Activated T-helper 1 cell treated with anti-CD3 and anti-CD28 coated beads, Interleukin-12 subunit alpha, Interleukin-12 subunit beta, Interleukin-2, Interleukin-4 antibody, amounts not matched to agents 30 ng/mL and 10 ng/mL and 1 ng/mL, durations not matched to agents 14 hours and 24 hours and 36 hours (primary cell): ENCODE data around the gene GALR2. TPM values are rescaled to one million over a fixed set of nuclear protein-coding genes. Genes with fewer than 3 reads are reported as not detected.

ENCODE experiments used
- DNase-seq: peaks from one replicate; pipeline ENCODE4 v3.0.0; 2021; ENCODE audit warnings: low spot score
- H3K27ac Mint-ChIP-seq: one replicate; pipeline ENCODE4 v1.8.0; 2021; ENCODE audit warnings: mild to moderate bottlenecking, mixed read lengths
- H3K27me3 Mint-ChIP-seq: one replicate; pipeline ENCODE4 v1.8.0; 2022; ENCODE audit warnings: mild to moderate bottlenecking, moderate library complexity, mixed read lengths; ENCODE audit not compliant: insufficient read depth
- H3K36me3 Mint-ChIP-seq: one replicate; pipeline ENCODE4 v1.8.0; 2021; ENCODE audit warnings: low read depth, mixed read lengths
- H3K4me1 Mint-ChIP-seq: one replicate; pipeline ENCODE4 v1.8.0; 2021; ENCODE audit warnings: low read depth, mixed read lengths
- H3K4me3 Mint-ChIP-seq: one replicate; pipeline ENCODE4 v1.8.0; 2021; ENCODE audit warnings: mild to moderate bottlenecking, moderate library complexity, mixed read lengths
- H3K9me3 Mint-ChIP-seq: one replicate; pipeline ENCODE4 v1.8.0; 2021; ENCODE audit warnings: mixed read lengths
- intact Hi-C: fragments of 100-400 bp; cut with micrococcal nuclease; formaldehyde crosslinking; loops from one replicate; pipeline ENCODE4 v1.15.1; 2024
- total RNA-seq: library from RNA; stranded (reverse); gene quantifications from 2 replicates; pipeline ENCODE4 v1.2.3, GENCODE V29; 2022

GALR2 gene
- total RNA-seq, 1 donor from 2014 or later = 3.7 TPM

DNA sequence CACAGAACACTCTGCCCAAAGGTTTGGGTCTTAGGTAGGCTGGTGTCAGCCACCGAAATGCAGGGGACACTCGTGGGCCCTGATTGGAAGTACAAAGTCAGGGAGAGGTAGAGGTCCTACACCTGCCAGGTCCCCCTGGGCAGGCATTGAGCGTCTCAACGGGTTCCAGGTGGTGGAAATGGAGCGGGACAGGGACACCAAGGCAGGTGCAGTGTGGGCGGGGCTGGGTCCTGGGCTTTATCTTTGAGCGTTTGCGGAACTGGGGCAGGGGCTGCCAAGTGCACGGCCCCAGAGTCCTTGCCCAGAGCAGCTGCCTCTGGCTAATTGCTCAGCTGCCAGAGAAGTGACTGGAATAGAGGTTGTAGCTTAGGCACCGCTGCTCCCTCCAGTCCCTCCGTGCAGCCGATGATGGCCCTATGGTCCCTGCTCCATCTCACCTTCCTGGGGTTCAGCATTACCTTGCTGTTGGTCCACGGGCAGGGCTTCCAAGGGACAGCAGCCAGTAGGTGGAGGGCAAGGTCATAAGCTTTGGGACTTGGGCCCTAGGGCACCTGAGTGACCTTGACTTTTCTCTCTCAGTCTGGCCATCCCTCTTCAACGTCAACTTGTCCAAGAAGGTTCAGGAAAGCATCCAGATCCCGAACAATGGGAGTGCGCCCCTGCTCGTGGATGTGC is 4.4 kb downstream of the GALR2 start, which contains the start of gene ZACN:
TSS of gene ZACN (plus strand) at position 323 of the 675 bp plus-strand sequence. CDS start at position 406, 83 bp downstream.
- no peak within 1 kb of the TSS for H3K27ac Mint-ChIP-seq

DNA sequence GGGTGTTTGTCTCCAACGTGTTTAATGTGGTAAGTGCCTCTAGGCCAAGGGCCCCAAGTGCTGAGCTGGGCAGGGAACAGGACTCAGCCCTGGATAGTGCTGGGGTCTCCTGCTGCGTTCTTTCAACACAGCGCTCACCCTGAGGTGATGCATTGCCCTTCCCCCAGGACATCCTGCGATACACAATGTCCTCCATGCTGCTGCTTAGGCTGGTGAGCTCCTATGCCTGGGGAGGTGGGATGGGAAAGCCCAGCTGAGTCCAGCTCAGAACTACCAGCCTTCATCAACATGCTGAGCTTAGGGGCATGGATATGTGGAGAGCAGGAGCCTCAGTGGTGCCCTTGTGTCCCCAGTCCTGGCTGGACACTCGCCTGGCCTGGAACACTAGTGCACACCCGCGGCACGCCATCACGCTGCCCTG is 5.0 kb downstream of the GALR2 start:
- Mint-ChIP-seq H3K4me1 (peaks cover 27% of the 10 kb centered on the region), H3K36me3 (peaks cover 8% of the 10 kb centered on the region), H3K9me3 (no peaks in the 10 kb centered on the region), H3K4me3 (no peak overlapping the region), H3K27ac (no peak overlapping the region), H3K27me3 (peaks cover 42% of the 10 kb centered on the region)
- no peak for DNase-seq
- intact Hi-C loops = no loop called here

More for the DNA sequence above, 4.4 kb downstream of the GALR2 start, which contains the start of gene ZACN:
- peaks cover 3% of the 10 kb centered on the region for H3K36me3 Mint-ChIP-seq
- H3K4me1 Mint-ChIP-seq = peaks cover 27% of the 10 kb centered on the region
- no peak for DNase-seq
- intact Hi-C loops = no loop called here
- H3K4me3 Mint-ChIP-seq = no peak within 1 kb of the TSS
- H3K27me3 Mint-ChIP-seq = peaks cover 43% of the 10 kb centered on the region
- no peaks in the 10 kb centered on the region for H3K9me3 Mint-ChIP-seq

DNA sequence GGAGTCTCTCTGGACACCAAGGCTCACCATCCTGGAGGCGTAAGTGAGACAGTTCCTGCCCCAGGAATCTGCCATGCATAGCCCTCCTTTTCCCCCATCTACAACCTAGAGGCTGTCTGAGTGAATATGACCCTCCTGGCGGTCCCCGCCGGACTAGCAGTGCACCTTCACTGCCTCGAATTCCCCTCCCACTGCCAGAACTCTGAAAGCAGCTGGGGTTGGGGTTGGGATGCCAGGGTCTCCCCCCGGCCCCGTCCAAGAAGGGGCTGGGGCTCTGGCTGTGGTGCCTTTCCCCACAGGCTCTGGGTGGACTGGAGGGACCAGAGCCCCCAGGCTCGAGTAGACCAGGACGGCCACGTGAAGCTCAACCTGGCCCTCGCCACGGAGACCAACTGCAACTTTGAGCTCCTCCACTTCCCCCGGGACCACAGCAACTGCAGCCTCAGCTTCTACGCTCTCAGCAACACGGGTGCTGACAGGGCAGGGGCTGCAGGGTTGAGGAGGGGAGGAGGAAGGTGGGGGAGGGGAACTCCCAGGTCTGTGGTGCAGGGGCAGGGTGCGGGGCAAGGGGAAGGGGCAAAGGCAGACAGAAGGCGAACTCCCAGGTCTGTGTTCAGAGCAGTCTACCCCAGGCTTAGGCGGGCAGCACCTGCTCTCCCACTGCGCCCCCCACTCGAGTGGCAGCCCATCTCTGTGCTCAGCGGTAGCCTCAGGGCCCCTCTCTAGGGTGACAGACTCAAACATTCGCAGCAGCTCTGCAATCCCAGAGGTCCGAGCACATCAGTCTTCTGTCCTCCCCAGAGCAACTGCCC is 5.6 kb downstream of the GALR2 start:
- Mint-ChIP-seq H3K27me3 (peaks cover 38% of the 10 kb centered on the region), H3K27ac (no peak overlapping the region), H3K36me3 (peaks cover 8% of the 10 kb centered on the region), H3K4me3 (no peak overlapping the region), H3K4me1 (peaks cover 22% of the 10 kb centered on the region), H3K9me3 (no peaks in the 10 kb centered on the region)
- intact Hi-C loops = no loop called here
- no peak for DNase-seq

GRCh38 chr17:76080768-76081287 is 6.2 kb downstream of the GALR2 start:
- peaks cover 10% of the 10 kb centered on the region for H3K36me3 Mint-ChIP-seq
- no peak overlapping the region for H3K27ac Mint-ChIP-seq
- no peaks in the 10 kb centered on the region for H3K9me3 Mint-ChIP-seq
- no peak overlapping the region for H3K4me3 Mint-ChIP-seq
- peaks cover 16% of the 10 kb centered on the region for H3K4me1 Mint-ChIP-seq
- intact Hi-C loops = no loop called here
- peaks cover 32% of the 10 kb centered on the region for H3K27me3 Mint-ChIP-seq
- no peak for DNase-seq

GRCh38 chr17:76081295-76082210 is 7.0 kb downstream of the GALR2 start:
- Mint-ChIP-seq H3K9me3 (no peaks in the 10 kb centered on the region), H3K27me3 (peaks cover 28% of the 10 kb centered on the region), H3K4me3 (no peak overlapping the region), H3K27ac (no peak overlapping the region), H3K36me3 (peaks cover 10% of the 10 kb centered on the region), H3K4me1 (peaks cover 10% of the 10 kb centered on the region)
- intact Hi-C loops = no loop called here
- DNase-seq = no peak

- no peak for DNase-seq
- peaks cover 15% of the 10 kb centered on the region for H3K36me3 Mint-ChIP-seq
- intact Hi-C loops = no loop called here
- H3K4me1 Mint-ChIP-seq = no peaks in the 10 kb centered on the region
- no peaks in the 10 kb centered on the region for H3K9me3 Mint-ChIP-seq
- no peak overlapping the region for H3K27ac Mint-ChIP-seq
- H3K27me3 Mint-ChIP-seq = peaks cover 20% of the 10 kb centered on the region
- no peak overlapping the region for H3K4me3 Mint-ChIP-seq
These were observed 8.0 kb downstream of the GALR2 start for GRCh38 chr17:76082326-76083251.

DNA sequence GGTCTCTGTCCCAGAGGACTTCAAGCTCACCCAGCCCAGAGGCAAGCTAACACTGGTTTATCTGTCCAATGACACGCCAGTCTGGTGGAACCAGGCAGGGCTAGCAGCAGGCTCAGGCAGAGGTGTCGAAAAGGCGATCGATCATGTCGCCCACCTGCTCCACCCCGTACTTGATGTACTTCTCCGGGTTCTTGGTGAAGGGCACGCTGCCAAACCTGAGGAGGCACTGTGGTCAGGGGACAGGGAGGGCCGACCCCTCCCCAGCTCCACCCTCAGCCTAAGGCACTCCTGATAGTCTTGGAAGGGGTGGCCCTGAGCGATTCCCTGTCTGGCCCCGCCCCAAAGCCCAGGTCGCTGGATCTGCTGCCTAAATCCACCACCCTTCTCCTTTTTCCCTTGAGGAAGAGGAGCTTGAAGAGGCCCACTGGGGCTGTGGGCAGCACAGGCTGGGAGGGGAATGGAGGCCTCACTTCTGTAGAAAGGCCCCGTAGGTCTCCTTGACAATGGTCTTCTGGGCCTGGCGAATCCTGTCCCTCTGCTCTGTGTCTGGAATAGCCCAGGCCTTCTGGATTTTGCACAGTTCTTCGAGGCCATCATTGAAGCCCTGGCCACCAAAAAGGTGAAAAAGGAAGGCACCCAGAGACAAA is 9.1 kb downstream of the GALR2 start:
- DNase-seq = no peak
- H3K4me3 Mint-ChIP-seq = no peak overlapping the region
- H3K9me3 Mint-ChIP-seq = no peaks in the 10 kb centered on the region
- intact Hi-C loops = no loop called here
- peaks cover 17% of the 10 kb centered on the region for H3K36me3 Mint-ChIP-seq
- H3K27me3 Mint-ChIP-seq = peaks cover 14% of the 10 kb centered on the region
- no peaks in the 10 kb centered on the region for H3K4me1 Mint-ChIP-seq
- no peak overlapping the region for H3K27ac Mint-ChIP-seq

- H3K36me3 Mint-ChIP-seq = peaks cover 24% of the 10 kb centered on the region
- intact Hi-C loops = no loop called here
- H3K27ac Mint-ChIP-seq = no peak overlapping the region
- H3K27me3 Mint-ChIP-seq = no peaks in the 10 kb centered on the region
- H3K4me1 Mint-ChIP-seq = no peaks in the 10 kb centered on the region
- H3K4me3 Mint-ChIP-seq = no peak overlapping the region
- no peak for DNase-seq
- H3K9me3 Mint-ChIP-seq = no peaks in the 10 kb centered on the region
These were observed 10.6 kb downstream of the GALR2 start for GRCh38 chr17:76085066-76085730.

GRCh38 chr17:76085731-76086366 is 11.3 kb downstream of the GALR2 start:
- Mint-ChIP-seq H3K4me3 (no peak overlapping the region), H3K27ac (no peak overlapping the region), H3K4me1 (no peaks in the 10 kb centered on the region), H3K27me3 (no peaks in the 10 kb centered on the region), H3K36me3 (peaks cover 24% of the 10 kb centered on the region), H3K9me3 (no peaks in the 10 kb centered on the region)
- no peak for DNase-seq
- intact Hi-C loops = no loop called here

GRCh38 chr17:76086384-76086783 is 11.8 kb downstream of the GALR2 start:
- H3K27ac Mint-ChIP-seq = no peak overlapping the region

DNA sequence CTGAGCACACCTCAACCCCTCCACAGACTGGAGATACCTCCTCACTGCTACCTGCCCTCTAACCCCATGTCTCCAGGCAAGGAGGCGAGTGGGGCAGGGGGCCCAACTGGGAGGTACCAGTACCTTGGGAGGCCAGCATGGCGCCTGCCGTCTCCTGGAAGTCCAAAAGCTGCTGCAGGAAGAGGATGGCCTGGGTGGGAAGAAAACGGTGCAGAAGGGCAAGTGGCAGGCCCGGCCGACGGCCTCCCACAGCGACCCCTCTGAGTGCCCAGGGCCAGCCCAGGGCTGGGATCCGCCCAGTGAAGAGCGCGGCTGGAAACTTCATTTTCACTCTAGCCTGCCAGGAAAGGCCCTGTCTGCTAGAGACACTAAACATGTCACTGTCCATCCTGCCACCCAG is 12.9 kb downstream of the GALR2 start:
- Mint-ChIP-seq H3K27me3 (no peaks in the 10 kb centered on the region), H3K9me3 (no peaks in the 10 kb centered on the region), H3K27ac (no peak overlapping the region), H3K4me3 (no peak overlapping the region), H3K4me1 (no peaks in the 10 kb centered on the region), H3K36me3 (peaks cover 27% of the 10 kb centered on the region)
- intact Hi-C loops = no loop called here
- no peak for DNase-seq

More at GRCh38 chr17:76086384-76086783, 11.8 kb downstream of the GALR2 start:
- Mint-ChIP-seq H3K4me1 (no peaks in the 10 kb centered on the region), H3K36me3 (peaks cover 24% of the 10 kb centered on the region), H3K4me3 (no peak overlapping the region), H3K9me3 (no peaks in the 10 kb centered on the region), H3K27me3 (no peaks in the 10 kb centered on the region)
- no peak for DNase-seq
- intact Hi-C loops = no loop called here
